Fibroblast of lung (primary cell): ENCODE data around the gene ZNF2. TPM values are rescaled to one million over a fixed set of nuclear protein-coding genes. Genes with fewer than 3 reads are reported as not detected.

Experiments
- DNase-seq, 2 donors: peaks; one replicate each; pipeline versions ENCODE4 v3.0.0 to v3.0.0-alpha.2; 2010; ENCODE audit warnings: low read depth in 2 of 2
- H2AFZ ChIP-seq: 2 replicates; pipeline ENCODE4 v1.5.1; 2012; ENCODE audit warnings: low read length, control low read depth, inconsistent platforms
- H3K27ac ChIP-seq: 2 replicates; pipeline ENCODE4 v1.5.1; 2011; ENCODE audit warnings: low read length, control low read depth; ENCODE audit not compliant: insufficient read depth
- H3K27me3 ChIP-seq: 2 replicates; pipeline ENCODE4 v1.5.1; 2011; ENCODE audit warnings: mild to moderate bottlenecking, low read length; ENCODE audit not compliant: control insufficient read depth, insufficient read depth
- H3K36me3 ChIP-seq: 2 replicates; pipeline ENCODE4 v1.5.1; 2011; ENCODE audit warnings: low read length; ENCODE audit not compliant: control insufficient read depth, insufficient read depth
- H3K4me1 ChIP-seq: 2 replicates; pipeline ENCODE4 v1.5.1; 2011; ENCODE audit warnings: low read length; ENCODE audit not compliant: control insufficient read depth, insufficient read depth; ENCODE audit errors: extremely low read depth
- H3K4me2 ChIP-seq: 2 replicates; pipeline ENCODE4 v1.5.1; 2011; ENCODE audit warnings: low read length, control low read depth; ENCODE audit not compliant: insufficient read depth; ENCODE audit errors: extremely low read depth
- H3K4me3 ChIP-seq, 4 experiments: fragments of 200-600 bp in 1 of 4; sonication (generic) in 1 of 4; replicated peaks in 1 of 4; 2 replicates each; pipeline ENCODE4 v1.5.1; 2011 to 2016; ENCODE audit warnings: low read length in 4 of 4, low read depth in 3 of 4, mild to moderate bottlenecking in 3 of 4, control low read depth in 2 of 4, inconsistent platforms in 1 of 4, mixed read lengths in 1 of 4; ENCODE audit not compliant: insufficient read depth in 1 of 4; ENCODE audit errors: control extremely low read depth in 1 of 4
- H3K79me2 ChIP-seq: 2 replicates; pipeline ENCODE4 v1.5.1; 2012; ENCODE audit warnings: mild to moderate bottlenecking, low read length, inconsistent platforms; ENCODE audit not compliant: control insufficient read depth, insufficient read depth
- H3K9ac ChIP-seq: 2 replicates; pipeline ENCODE4 v1.5.1; 2011; ENCODE audit warnings: mild to moderate bottlenecking, low read length, control low read depth; ENCODE audit not compliant: insufficient read depth
- H3K9me3 ChIP-seq: 2 replicates; pipeline ENCODE4 v1.5.1; 2012; ENCODE audit warnings: low read depth, low read length; ENCODE audit not compliant: control insufficient read depth, insufficient read depth
- H4K20me1 ChIP-seq: 2 replicates; pipeline ENCODE4 v1.5.1; 2011; ENCODE audit warnings: low read length; ENCODE audit not compliant: control insufficient read depth, insufficient read depth; ENCODE audit errors: extremely low read depth
- CTCF ChIP-seq, 2 donors: IDR thresholded peaks in 1 of 2; conservative IDR thresholded peaks in 1 of 2; 1 replicate in 1 of 2; 2 replicates in 1 of 2; pipeline ENCODE4 v1.5.1; 2011 to 2012; ENCODE audit warnings: low read length in 2 of 2, control low read depth in 1 of 2, inconsistent platforms in 1 of 2, low read depth in 1 of 2, mild to moderate bottlenecking in 1 of 2
- EZH2 ChIP-seq: IDR thresholded peaks from 2 replicates; pipeline ENCODE4 v1.5.1; 2012; ENCODE audit warnings: low read length, control low read depth, mild to moderate bottlenecking; ENCODE audit errors: missing control alignments
- polyA plus RNA-seq, 2 donors: library from polyadenylated mRNA; depleted of rRNA in 1 of 2; stranded (reverse) in 1 of 2; unstranded in 1 of 2; fragments of >200 nt; gene quantifications; 2 replicates each; pipeline ENCODE4 v1.2.1, GENCODE V29; 2011 to 2012; ENCODE audit warnings: missing spikeins in 1 of 2
- total RNA-seq: library from RNA; depleted of rRNA; stranded (reverse); fragments of >200 nt; gene quantifications from 2 replicates; pipeline ENCODE4 v1.2.1, GENCODE V29; 2014

Gene ZNF2
- total and polyA plus RNA-seq, 2 donors (not counting 1 experiment from before 2014, with no cell fraction given): 5.0 to 11.7 TPM

GRCh38 chr2:95122197-95122551 is 43.4 kb upstream of the ZNF2 start:
- Histone ChIP-seq H3K79me2 (peaks cover 33% of the 10 kb centered on the region), H3K27ac (peak overlapping the region; percentile 98), H3K4me2 (peak overlapping the region; percentile 83), H2AFZ (peak overlapping the region; percentile 96), H3K4me1 (peaks cover 2% of the 10 kb centered on the region), H3K36me3 (no peaks in the 10 kb centered on the region), H3K4me3 (peak overlapping the region; percentile 73 to 99 (median 98)), H3K9ac (peak overlapping the region; percentile 100), H4K20me1 (no peaks in the 10 kb centered on the region), H3K27me3 (no peaks in the 10 kb centered on the region), H3K9me3 (no peaks in the 10 kb centered on the region)
- DNase-seq: no peak
- TF ChIP-seq CTCF (conservative IDR thresholded peaks at IDR 0.05 in 1 of 2, IDR thresholded peaks at IDR 0.05 in 1 of 2; ENCODE audit: low read depth in 1 of 2, low read length in 2 of 2) (no peak), EZH2 (no peak)

- DNase-seq: no peak
- no peak for TF ChIP-seq EZH2
- TF ChIP-seq CTCF (conservative IDR thresholded peaks at IDR 0.05 in 1 of 2, IDR thresholded peaks at IDR 0.05 in 1 of 2; ENCODE audit: low read depth in 1 of 2, low read length in 2 of 2): no peak
- no peak overlapping the region for H3K9ac ChIP-seq
- no peaks in the 10 kb centered on the region for H3K4me1 ChIP-seq
- H4K20me1 ChIP-seq: no peaks in the 10 kb centered on the region
- H3K4me2 ChIP-seq: no peak overlapping the region
- H3K27me3 ChIP-seq: no peaks in the 10 kb centered on the region
- H3K4me3 ChIP-seq: no peak overlapping the region
- H3K27ac ChIP-seq: no peak overlapping the region
- no peak overlapping the region for H2AFZ ChIP-seq
- no peaks in the 10 kb centered on the region for H3K9me3 ChIP-seq
- H3K36me3 ChIP-seq: no peaks in the 10 kb centered on the region
- no peaks in the 10 kb centered on the region for H3K79me2 ChIP-seq
Observed at GRCh38 chr2:95138702-95139101, 26.9 kb upstream of the ZNF2 start.

GRCh38 chr2:95143838-95144237 is 21.8 kb upstream of the ZNF2 start:
- Histone ChIP-seq H3K9me3 (peaks cover 2% of the 10 kb centered on the region), H3K79me2 (no peaks in the 10 kb centered on the region), H4K20me1 (no peaks in the 10 kb centered on the region), H3K4me1 (no peaks in the 10 kb centered on the region), H3K4me3 (no peak overlapping the region), H3K4me2 (no peak overlapping the region), H2AFZ (no peak overlapping the region), H3K36me3 (no peaks in the 10 kb centered on the region), H3K27me3 (no peaks in the 10 kb centered on the region), H3K9ac (no peak overlapping the region), H3K27ac (no peak overlapping the region)
- no peak for DNase-seq
- TF ChIP-seq CTCF (conservative IDR thresholded peaks at IDR 0.05 in 1 of 2, IDR thresholded peaks at IDR 0.05 in 1 of 2; ENCODE audit: low read depth in 1 of 2, low read length in 2 of 2) (no peak), EZH2 (no peak)
